CD14-positive monocyte (primary cell): Measurements from ENCODE around the gene CTRB1. TPM values are rescaled to one million over a fixed set of nuclear protein-coding genes. Genes with fewer than 3 reads are reported as not detected.

Experiments used
- DNase-seq, 3 donors: peaks; one replicate each; pipeline ENCODE4 v3.0.0-alpha.2; 2011 to 2022
- H2AFZ ChIP-seq: 2 replicates; pipeline ENCODE4 v1.6.0; 2012; ENCODE audit warnings: mild to moderate bottlenecking, low read depth, low read length, inconsistent platforms; ENCODE audit not compliant: insufficient read depth, poor library complexity, severe bottlenecking
- H3K27ac ChIP-seq, 2 donors: 1 replicate in 1 of 2; 2 replicates in 1 of 2; pipeline ENCODE4 v1.5.1; 2012 to 2013; ENCODE audit warnings: low read length in 2 of 2, control low read depth in 1 of 2, inconsistent platforms in 1 of 2, low read depth in 1 of 2, mild to moderate bottlenecking in 1 of 2
- H3K27me3 ChIP-seq, 2 donors: one replicate each; pipeline versions ENCODE4 v1.6.0 to v1.6.1; 2011 to 2013; ENCODE audit warnings: low read length in 2 of 2; ENCODE audit not compliant: control insufficient read depth in 2 of 2, insufficient read depth in 2 of 2
- H3K36me3 ChIP-seq, 2 donors: replicated peaks in 1 of 2; 1 replicate in 1 of 2; 2 replicates in 1 of 2; pipeline versions ENCODE4 v1.5.1 to v1.6.1; 2012 to 2013; ENCODE audit warnings: low read length in 2 of 2, control low read depth in 1 of 2, inconsistent platforms in 1 of 2, mild to moderate bottlenecking in 1 of 2; ENCODE audit not compliant: insufficient read depth in 2 of 2, control insufficient read depth in 1 of 2
- H3K4me1 ChIP-seq, 2 donors: 1 replicate in 1 of 2; 2 replicates in 1 of 2; pipeline versions ENCODE4 v1.5.1 to v1.6.1; 2012 to 2013; ENCODE audit warnings: low read length in 2 of 2, control low read depth in 1 of 2, inconsistent platforms in 1 of 2, mild to moderate bottlenecking in 1 of 2, moderate library complexity in 1 of 2; ENCODE audit not compliant: insufficient read depth in 2 of 2, control insufficient read depth in 1 of 2
- H3K4me2 ChIP-seq: replicated peaks from 2 replicates; pipeline ENCODE3; 2012; ENCODE audit warnings: low read length, moderate library complexity, mild to moderate bottlenecking; ENCODE audit not compliant: poor library complexity, severe bottlenecking; ENCODE audit errors: extremely low read depth
- H3K4me3 ChIP-seq, 3 experiments: fragments of 200-600 bp in 1 of 3; sonication (generic) in 1 of 3; replicated peaks in 1 of 3; 1 replicate in 2 of 3; 2 replicates in 1 of 3; pipeline ENCODE4 v1.5.1; 2011 to 2013; ENCODE audit warnings: low read length in 3 of 3, mild to moderate bottlenecking in 3 of 3, control low read depth in 2 of 3, low read depth in 2 of 3, inconsistent platforms in 1 of 3, moderate library complexity in 1 of 3
- H3K79me2 ChIP-seq: 2 replicates; pipeline ENCODE4 v1.6.0; 2012; ENCODE audit warnings: mild to moderate bottlenecking, control low read depth, inconsistent platforms, low read length, moderate library complexity; ENCODE audit not compliant: insufficient read depth
- H3K9ac ChIP-seq: 2 replicates; pipeline ENCODE4 v1.6.0; 2017; ENCODE audit warnings: low read length, mild to moderate bottlenecking; ENCODE audit not compliant: insufficient read depth, poor library complexity, severe bottlenecking
- H3K9me3 ChIP-seq, 2 donors: replicated peaks in 1 of 2; 1 replicate in 1 of 2; 2 replicates in 1 of 2; pipeline versions ENCODE4 v1.5.1 to v1.6.1; 2012 to 2013; ENCODE audit warnings: low read length in 2 of 2, control low read depth in 1 of 2; ENCODE audit not compliant: control insufficient read depth in 1 of 2, insufficient read depth in 1 of 2
- H4K20me1 ChIP-seq: 2 replicates; pipeline ENCODE4 v1.6.0; 2012; ENCODE audit warnings: mild to moderate bottlenecking, low read length, control low read depth, moderate library complexity; ENCODE audit not compliant: insufficient read depth
- H3K27ac Mint-ChIP-seq, 7 donors: one replicate each; pipeline ENCODE4 v1.8.0; 2020; ENCODE audit warnings: mild to moderate bottlenecking in 7 of 7, mixed read lengths in 7 of 7, moderate library complexity in 6 of 7, inconsistent platforms in 2 of 7
- H3K27me3 Mint-ChIP-seq, 3 donors: one replicate each; pipeline ENCODE4 v1.8.0; 2021 to 2022; ENCODE audit warnings: low read depth in 3 of 3, mild to moderate bottlenecking in 3 of 3, mixed read lengths in 3 of 3, moderate library complexity in 3 of 3, inconsistent platforms in 1 of 3
- H3K36me3 Mint-ChIP-seq, 2 donors: one replicate each; pipeline ENCODE4 v1.8.0; 2020; ENCODE audit warnings: mixed read lengths in 2 of 2, inconsistent platforms in 1 of 2, mild to moderate bottlenecking in 1 of 2
- H3K4me1 Mint-ChIP-seq: one replicate; pipeline ENCODE4 v1.8.0; 2020; ENCODE audit warnings: mild to moderate bottlenecking, mixed read lengths
- H3K4me3 Mint-ChIP-seq, 2 donors: one replicate each; pipeline ENCODE4 v1.8.0; 2020; ENCODE audit warnings: mild to moderate bottlenecking in 2 of 2, mixed read lengths in 2 of 2, moderate library complexity in 1 of 2
- H3K9me3 Mint-ChIP-seq, 7 donors: one replicate each; pipeline ENCODE4 v1.8.0; 2020 to 2022; ENCODE audit warnings: mixed read lengths in 7 of 7, mild to moderate bottlenecking in 6 of 7, moderate library complexity in 6 of 7, inconsistent platforms in 2 of 7
- CTCF ChIP-seq: fragments of 200-600 bp; IDR thresholded peaks from one replicate; pipeline ENCODE4 v1.8.0; 2022; ENCODE audit warnings: antibody characterized with exemption, mild to moderate bottlenecking
- WGBS: methylation state at CpG from one replicate; pipeline ENCODE4 v1.1.5; 2013; ENCODE audit warnings: missing lambda C conversion rate; ENCODE audit not compliant: insufficient coverage; 5-methylcytosine and 5-hydroxymethylcytosine counted together
- intact Hi-C, 2 donors: fragments of 100-400 bp; cut with micrococcal nuclease; formaldehyde crosslinking; loops; one replicate each; pipeline versions ENCODE4 v1.15.0 to v1.15.1; 2023
- polyA plus RNA-seq, 3 donors: library from polyadenylated mRNA; depleted of rRNA in 1 of 3; unstranded in 2 of 3; stranded (reverse) in 1 of 3; fragments of 300-500 nt in 2 of 3; fragments of >200 nt in 1 of 3; fragmentation: Illumina TruSeq in 2 of 3; gene quantifications; 1 replicate in 2 of 3; 2 replicates in 1 of 3; pipeline ENCODE4 v1.2.3, GENCODE V29; 2012 to 2021

CTRB1 gene
- polyA plus RNA-seq, 3 donors = not detected

- Histone ChIP-seq H3K4me2 (no peak overlapping the region), H3K27ac (no peak overlapping the region), H3K4me3 (no peak overlapping the region), H3K36me3 (no peaks in the 10 kb centered on the region), H3K4me1 (no peaks in the 10 kb centered on the region), H3K9ac (no peak overlapping the region), H3K79me2 (no peaks in the 10 kb centered on the region), H3K27me3 (no peaks in the 10 kb centered on the region), H3K9me3 (peaks cover 54 to 60% of the 10 kb centered on the region in 2 donors), H4K20me1 (no peaks in the 10 kb centered on the region), H2AFZ (no peak overlapping the region)
- Mint-ChIP-seq H3K27ac (no peak overlapping the region), H3K4me3 (no peak overlapping the region), H3K9me3 (peaks cover 47 to 85% (median 78%) of the 10 kb centered on the region in 7 donors), H3K36me3 (peaks cover 0 to 2% of the 10 kb centered on the region in 2 donors), H3K4me1 (peaks cover 3% of the 10 kb centered on the region), H3K27me3 (peaks cover 0 to under 1% (median 0%) of the 10 kb centered on the region in 3 donors)
- no peak for DNase-seq
- no CpG with 5 or more reads among the region's 2 CpGs for WGBS
- TF ChIP-seq CTCF = no peak
- intact Hi-C loops = no loop called here
Measured at GRCh38 chr16:75176926-75177325, 41.9 kb upstream of the CTRB1 start.

- Histone ChIP-seq H3K4me2 (no peak overlapping the region), H3K4me3 (no peak overlapping the region), H4K20me1 (no peaks in the 10 kb centered on the region), H3K27me3 (no peaks in the 10 kb centered on the region), H3K36me3 (no peaks in the 10 kb centered on the region), H3K4me1 (no peaks in the 10 kb centered on the region), H2AFZ (no peak overlapping the region), H3K27ac (no peak overlapping the region), H3K79me2 (no peaks in the 10 kb centered on the region), H3K9me3 (peaks cover 32 to 44% of the 10 kb centered on the region in 2 donors), H3K9ac (no peak overlapping the region)
- Mint-ChIP-seq H3K36me3 (no peaks in the 10 kb centered on the region), H3K4me1 (peaks cover 3% of the 10 kb centered on the region), H3K27ac (no peak overlapping the region), H3K9me3 (peaks cover 31 to 66% (median 60%) of the 10 kb centered on the region in 7 donors), H3K4me3 (no peak overlapping the region), H3K27me3 (no peaks in the 10 kb centered on the region)
- intact Hi-C loops = no loop called here
- no peak for DNase-seq
- no peak for TF ChIP-seq CTCF
- 100% methylated on average over 3 of the region's 6 CpGs for WGBS
Measured at GRCh38 chr16:75179208-75179607, 39.6 kb upstream of the CTRB1 start.
